Measurements from ENCODE around the gene PPFIBP2.

GRCh38 chr11:7489376-7489775 lies 24.4 kb upstream of the PPFIBP2 start:
- TF ChIP-seq EZH2phosphoT487 (IDR thresholded peaks at IDR 0.05; ENCODE audit: low read length) (no peak), CTCF (IDR thresholded peaks at IDR 0.05; ENCODE audit: low read length) (no peak)
